ENCODE results near the gene MPV17. TPM values are rescaled to one million over a fixed set of nuclear protein-coding genes. Genes with fewer than 3 reads are reported as not detected.

The MPV17 gene
- total and polyA plus RNA-seq, 9 of the 15 experiments (the other 6 are each of a cell fraction or from before 2014, with no cell fraction given), result 54.7 to 140 (median 70.2) TPM

DNA sequence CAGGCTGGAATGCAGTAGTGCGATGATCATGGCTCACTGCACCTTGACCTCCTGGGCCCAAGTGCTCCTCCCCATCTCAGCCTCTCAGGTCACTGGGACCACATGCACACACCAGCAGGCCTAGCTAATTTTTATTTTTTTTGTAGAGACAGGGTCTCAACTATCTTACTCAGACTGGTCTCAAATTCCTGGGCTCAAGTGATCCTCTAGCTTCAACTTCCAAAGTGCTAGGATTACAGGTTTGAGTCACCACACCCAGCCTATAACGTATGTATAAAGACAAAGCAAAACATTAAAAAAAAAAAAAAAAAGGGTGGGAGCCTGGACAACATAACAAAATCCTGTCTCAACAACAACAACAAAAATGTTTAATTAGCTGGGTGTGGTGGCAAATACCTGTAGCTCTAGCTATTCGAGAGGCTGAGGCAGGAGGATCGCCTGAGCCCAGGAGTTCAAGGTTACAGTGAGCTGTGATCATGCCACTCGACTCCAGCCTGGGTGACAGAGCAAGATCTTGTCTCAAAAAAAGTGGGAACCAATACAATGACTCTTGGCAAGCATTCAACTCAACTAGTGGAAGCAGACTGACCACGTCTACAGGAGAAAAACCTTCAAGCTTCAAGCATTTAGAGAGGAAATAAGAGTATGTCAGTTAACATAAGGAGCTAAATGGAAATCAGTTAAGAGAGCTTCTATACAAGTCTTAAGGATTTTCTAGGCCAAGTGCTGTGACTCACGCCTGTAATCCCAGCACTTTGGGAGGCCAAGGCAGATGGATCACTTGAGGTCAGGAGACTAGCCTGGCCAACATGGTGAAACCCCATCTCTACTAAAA is 31.1 kb upstream of the MPV17 start (continued):
- peak; percentile 5; the same call in 1 of the 2 replicates for TF ChIP-seq ZFX (CRISPR knock-in tag; IDR thresholded peaks at IDR 0.05)
- TF ChIP-seq, protein P1, sequence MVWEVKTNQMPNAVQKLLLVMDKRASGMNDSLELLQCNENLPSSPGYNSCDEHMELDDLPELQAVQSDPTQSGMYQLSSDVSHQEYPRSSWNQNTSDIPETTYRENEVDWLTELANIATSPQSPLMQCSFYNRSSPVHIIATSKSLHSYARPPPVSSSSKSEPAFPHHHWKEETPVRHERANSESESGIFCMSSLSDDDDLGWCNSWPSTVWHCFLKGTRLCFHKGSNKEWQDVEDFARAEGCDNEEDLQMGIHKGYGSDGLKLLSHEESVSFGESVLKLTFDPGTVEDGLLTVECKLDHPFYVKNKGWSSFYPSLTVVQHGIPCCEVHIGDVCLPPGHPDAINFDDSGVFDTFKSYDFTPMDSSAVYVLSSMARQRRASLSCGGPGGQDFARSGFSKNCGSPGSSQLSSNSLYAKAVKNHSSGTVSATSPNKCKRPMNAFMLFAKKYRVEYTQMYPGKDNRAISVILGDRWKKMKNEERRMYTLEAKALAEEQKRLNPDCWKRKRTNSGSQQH (CRISPR knock-in tag; IDR thresholded peaks at IDR 0.05), result no peak
- peak; percentile 80 for TF ChIP-seq C11orf30 (IDR thresholded peaks at IDR 0.05; ENCODE audit: low read depth)
- TF ChIP-seq ZNF143 (CRISPR knock-in tag; IDR thresholded peaks at IDR 0.05), result no peak
- TF ChIP-seq, protein P2, sequence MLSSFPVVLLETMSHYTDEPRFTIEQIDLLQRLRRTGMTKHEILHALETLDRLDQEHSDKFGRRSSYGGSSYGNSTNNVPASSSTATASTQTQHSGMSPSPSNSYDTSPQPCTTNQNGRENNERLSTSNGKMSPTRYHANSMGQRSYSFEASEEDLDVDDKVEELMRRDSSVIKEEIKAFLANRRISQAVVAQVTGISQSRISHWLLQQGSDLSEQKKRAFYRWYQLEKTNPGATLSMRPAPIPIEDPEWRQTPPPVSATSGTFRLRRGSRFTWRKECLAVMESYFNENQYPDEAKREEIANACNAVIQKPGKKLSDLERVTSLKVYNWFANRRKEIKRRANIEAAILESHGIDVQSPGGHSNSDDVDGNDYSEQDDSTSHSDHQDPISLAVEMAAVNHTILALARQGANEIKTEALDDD (IDR thresholded peaks at IDR 0.05), result peak; percentile 96
- TF ChIP-seq MYC (IDR thresholded peaks at IDR 0.05; ENCODE audit: low read depth, low read length), result 0 out of 2 replicates have a peak, but pooled peaks have one; percentile 14
- TF ChIP-seq MYC (CRISPR knock-in tag; IDR thresholded peaks at IDR 0.05; ENCODE audit: borderline replicate concordance, low read depth), result no peak
- 0 out of 2 replicates have a peak, but pooled peaks have one; percentile 72 for TF ChIP-seq NBN (IDR thresholded peaks at IDR 0.05; ENCODE audit: low read depth)
- TF ChIP-seq NCOA1 (IDR thresholded peaks at IDR 0.05; ENCODE audit: low read depth), result 0 out of 2 replicates have a peak, but pooled peaks have one; percentile 32
- no peak for TF ChIP-seq HDAC3 (IDR thresholded peaks at IDR 0.05; ENCODE audit: borderline replicate concordance, partially characterized antibody)
- TF ChIP-seq, protein P3, sequence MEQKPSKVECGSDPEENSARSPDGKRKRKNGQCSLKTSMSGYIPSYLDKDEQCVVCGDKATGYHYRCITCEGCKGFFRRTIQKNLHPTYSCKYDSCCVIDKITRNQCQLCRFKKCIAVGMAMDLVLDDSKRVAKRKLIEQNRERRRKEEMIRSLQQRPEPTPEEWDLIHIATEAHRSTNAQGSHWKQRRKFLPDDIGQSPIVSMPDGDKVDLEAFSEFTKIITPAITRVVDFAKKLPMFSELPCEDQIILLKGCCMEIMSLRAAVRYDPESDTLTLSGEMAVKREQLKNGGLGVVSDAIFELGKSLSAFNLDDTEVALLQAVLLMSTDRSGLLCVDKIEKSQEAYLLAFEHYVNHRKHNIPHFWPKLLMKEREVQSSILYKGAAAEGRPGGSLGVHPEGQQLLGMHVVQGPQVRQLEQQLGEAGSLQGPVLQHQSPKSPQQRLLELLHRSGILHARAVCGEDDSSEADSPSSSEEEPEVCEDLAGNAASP (IDR thresholded peaks at IDR 0.05), result peak; percentile 40; the same call in 1 of the 2 replicates
- peak; percentile 72 for TF ChIP-seq ZNF384 (IDR thresholded peaks at IDR 0.05; ENCODE audit: low read depth, low read length)
- TF ChIP-seq, protein P4, sequence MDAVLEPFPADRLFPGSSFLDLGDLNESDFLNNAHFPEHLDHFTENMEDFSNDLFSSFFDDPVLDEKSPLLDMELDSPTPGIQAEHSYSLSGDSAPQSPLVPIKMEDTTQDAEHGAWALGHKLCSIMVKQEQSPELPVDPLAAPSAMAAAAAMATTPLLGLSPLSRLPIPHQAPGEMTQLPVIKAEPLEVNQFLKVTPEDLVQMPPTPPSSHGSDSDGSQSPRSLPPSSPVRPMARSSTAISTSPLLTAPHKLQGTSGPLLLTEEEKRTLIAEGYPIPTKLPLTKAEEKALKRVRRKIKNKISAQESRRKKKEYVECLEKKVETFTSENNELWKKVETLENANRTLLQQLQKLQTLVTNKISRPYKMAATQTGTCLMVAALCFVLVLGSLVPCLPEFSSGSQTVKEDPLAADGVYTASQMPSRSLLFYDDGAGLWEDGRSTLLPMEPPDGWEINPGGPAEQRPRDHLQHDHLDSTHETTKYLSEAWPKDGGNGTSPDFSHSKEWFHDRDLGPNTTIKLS (IDR thresholded peaks at IDR 0.05; ENCODE audit: borderline replicate concordance, low read depth), result peak; percentile 61; the same call in 1 of the 2 replicates
- TF ChIP-seq, protein P5, sequence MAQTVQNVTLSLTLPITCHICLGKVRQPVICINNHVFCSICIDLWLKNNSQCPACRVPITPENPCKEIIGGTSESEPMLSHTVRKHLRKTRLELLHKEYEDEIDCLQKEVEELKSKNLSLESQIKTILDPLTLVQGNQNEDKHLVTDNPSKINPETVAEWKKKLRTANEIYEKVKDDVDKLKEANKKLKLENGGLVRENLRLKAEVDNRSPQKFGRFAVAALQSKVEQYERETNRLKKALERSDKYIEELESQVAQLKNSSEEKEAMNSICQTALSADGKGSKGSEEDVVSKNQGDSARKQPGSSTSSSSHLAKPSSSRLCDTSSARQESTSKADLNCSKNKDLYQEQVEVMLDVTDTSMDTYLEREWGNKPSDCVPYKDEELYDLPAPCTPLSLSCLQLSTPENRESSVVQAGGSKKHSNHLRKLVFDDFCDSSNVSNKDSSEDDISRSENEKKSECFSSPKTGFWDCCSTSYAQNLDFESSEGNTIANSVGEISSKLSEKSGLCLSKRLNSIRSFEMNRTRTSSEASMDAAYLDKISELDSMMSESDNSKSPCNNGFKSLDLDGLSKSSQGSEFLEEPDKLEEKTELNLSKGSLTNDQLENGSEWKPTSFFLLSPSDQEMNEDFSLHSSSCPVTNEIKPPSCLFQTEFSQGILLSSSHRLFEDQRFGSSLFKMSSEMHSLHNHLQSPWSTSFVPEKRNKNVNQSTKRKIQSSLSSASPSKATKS (CRISPR knock-in tag; IDR thresholded peaks at IDR 0.05), result no peak
- TF ChIP-seq, protein P6, sequence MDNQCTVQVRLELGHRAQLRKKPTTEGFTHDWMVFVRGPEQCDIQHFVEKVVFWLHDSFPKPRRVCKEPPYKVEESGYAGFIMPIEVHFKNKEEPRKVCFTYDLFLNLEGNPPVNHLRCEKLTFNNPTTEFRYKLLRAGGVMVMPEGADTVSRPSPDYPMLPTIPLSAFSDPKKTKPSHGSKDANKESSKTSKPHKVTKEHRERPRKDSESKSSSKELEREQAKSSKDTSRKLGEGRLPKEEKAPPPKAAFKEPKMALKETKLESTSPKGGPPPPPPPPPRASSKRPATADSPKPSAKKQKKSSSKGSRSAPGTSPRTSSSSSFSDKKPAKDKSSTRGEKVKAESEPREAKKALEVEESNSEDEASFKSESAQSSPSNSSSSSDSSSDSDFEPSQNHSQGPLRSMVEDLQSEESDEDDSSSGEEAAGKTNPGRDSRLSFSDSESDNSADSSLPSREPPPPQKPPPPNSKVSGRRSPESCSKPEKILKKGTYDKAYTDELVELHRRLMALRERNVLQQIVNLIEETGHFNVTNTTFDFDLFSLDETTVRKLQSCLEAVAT (IDR thresholded peaks at IDR 0.05), result peak in 1 of 2 experiments; percentile 58; a peak in 1 of 4 replicates

All from K562 (cell line).